Muscle of back (tissue), 11 donors: Measurements from ENCODE around the gene TCF12. TPM values are rescaled to one million over a fixed set of nuclear protein-coding genes. Genes with fewer than 3 reads are reported as not detected.
A peak's percentile ranks its signal among the peaks of the same experiment; 100 is the strongest.

Source experiments
- DNase-seq, 3 donors: peaks; one replicate each; pipeline versions ENCODE4 v3.0.0 to v3.0.0-alpha.2; 2013
- polyA plus RNA-seq, 10 donors: library from polyadenylated mRNA; unstranded; fragments of 120-200 nt; gene quantifications; one replicate each; pipeline ENCODE4 v1.2.1, GENCODE V29; 2013; ENCODE audit not compliant: insufficient read length in 10 of 10

Gene TCF12
- polyA plus RNA-seq, 10 donors, result 90.4 to 162 (median 125) TPM

GRCh38 chr15:57205996-57206395 is 287.6 kb downstream of the TCF12 start:
- DNase-seq, result no peak

GRCh38 chr15:57213862-57214261 is 295.4 kb downstream of the TCF12 start:
- DNase-seq, result peak in 1 of 3 donors; percentile 80

DNA sequence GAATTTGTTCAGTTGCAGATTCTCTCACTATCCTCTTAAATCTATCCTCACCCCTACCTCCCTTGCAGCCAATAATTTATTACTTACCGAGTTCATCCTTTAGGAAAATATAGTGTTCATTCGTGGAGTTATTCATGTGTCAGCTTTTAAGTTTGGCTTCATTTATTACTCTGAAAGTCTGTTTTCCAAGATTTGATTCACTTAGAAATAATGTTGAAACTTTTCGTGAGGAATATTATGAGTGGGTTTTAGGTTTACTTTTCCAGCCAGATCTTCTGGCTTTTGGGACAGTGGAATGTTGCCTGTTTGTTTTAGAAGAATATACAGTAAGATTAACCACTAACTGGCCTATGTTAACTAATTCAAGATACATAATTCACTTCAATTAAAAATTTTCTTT is 296.9 kb downstream of the TCF12 start:
- DNase-seq, result peak in 1 of 3 donors; percentile 59

DNA sequence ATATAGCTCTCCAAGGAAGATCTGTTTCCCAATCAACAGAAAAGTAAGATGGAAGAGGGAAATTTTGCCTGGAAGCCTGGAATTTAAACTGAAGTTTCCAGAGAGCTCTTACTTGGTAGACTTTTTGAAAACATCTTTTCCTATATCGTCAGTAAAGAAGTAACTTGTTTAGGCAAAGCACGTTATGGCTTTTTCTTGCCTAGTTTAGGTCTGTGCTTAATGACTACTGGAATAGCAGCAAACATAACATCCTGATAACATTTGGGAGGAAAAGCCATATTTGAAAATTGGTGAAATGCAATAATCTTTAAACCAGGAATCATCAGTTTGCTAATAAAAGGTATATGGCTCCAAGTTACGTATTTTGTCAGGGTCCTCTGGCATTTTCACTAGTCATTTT is 297.4 kb downstream of the TCF12 start:
- DNase-seq, result peak in 1 of 3 donors; percentile 73

DNA sequence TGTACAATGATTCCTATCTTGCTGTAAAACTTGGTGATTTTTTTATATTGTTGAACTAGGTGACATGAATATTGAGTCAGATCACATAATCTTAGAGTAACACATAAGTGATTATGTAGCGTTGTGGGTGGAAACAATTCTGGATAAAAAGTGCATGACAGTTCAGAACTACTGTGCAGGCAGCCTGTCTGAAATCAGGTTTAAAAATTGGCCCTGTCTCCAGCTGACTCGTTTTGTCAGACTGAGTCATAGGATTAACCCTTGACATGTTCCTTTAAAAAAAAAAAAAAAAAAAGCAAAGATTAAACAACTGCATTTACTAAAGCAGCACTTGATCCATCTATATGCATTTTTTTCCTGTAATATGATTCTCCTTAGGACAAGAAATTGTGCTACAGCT is 297.8 kb downstream of the TCF12 start:
- DNase-seq, result peak in 1 of 3 donors; percentile 73

DNA sequence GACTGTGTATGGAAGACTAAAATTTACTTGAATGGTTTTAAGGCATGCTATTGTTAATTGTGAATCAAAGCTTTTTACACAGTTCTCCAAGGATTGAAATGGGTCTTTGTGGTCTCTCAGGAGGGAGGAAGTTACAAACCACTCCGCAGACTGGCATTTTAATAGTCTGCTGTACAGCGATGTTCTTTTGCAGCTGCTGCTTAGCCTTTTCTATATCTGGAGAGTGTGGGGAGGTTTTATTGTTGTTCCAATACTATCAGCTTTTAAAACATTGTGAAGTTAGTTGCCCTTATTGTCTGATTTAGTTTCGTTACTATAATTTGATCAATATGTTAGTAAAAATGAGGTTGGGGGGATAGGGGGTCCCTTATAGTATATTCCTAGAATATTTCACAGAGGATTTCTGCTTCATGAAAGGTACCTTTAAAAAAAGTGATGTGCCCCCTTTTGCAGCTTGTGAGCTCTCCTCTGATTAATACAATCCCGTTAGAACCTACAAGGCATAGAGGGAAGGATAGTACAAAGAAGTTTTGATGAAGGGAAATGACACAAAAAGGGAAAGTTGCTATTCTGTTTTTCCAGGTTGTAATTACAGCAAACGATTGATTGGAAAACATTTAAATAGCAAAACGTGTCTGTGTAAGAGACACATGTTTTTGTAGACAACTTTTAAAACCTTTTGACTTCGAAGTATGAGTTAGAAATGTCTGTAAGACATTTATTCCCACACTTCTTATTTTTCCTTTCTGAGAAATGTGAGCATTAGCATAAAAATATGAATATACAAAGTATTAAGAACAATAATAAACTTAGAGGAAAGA is 299.5 kb downstream of the TCF12 start:
- peak in 1 of 3 donors; percentile 61 for DNase-seq

- DNase-seq, result peak; percentile 86 to 95 (median 94)
Observed at GRCh38 chr15:57218826-57219576, 300.6 kb downstream of the TCF12 start.

DNA sequence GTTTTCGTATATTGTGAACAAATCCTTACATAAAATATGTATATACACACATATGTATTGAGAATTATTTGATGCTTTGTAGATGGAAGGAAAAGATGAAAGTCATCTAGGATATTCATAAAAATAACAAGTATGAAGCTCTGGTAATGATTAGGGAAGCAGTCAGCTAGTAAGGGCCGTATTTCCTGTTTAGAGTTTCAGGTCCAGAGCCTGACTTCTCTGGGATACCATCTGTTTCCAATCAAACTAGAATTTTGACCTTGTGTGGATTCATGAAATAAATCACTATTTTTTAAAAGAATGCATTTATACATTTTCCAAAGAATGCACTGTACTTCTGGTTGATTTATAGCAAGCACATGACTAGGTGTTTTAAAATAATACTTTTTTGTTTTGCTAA is 301.8 kb downstream of the TCF12 start:
- DNase-seq, result peak; percentile 71 to 86 (median 86)

DNA sequence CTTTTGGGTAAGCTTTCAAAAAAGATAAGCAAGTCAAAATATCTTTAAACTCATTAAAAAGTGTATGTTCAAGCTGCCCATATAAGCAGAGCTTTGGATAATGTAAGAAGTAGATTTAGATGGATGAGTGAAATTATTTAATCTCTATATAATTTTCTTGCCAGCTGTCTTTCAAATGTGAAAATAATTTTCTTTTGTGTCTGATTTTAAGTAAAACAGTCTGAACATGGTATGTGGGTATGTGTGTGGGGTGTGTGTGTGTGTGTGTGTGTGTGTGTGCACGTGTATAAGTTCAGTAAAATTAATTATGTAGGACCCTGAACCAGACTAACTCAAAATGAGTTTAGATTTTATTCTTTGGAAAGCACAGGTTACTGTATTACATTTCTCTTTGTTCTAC is 302.7 kb downstream of the TCF12 start:
- DNase-seq, result peak in 1 of 3 donors; percentile 53

GRCh38 chr15:57223345-57223744 is 304.9 kb downstream of the TCF12 start:
- DNase-seq, result no peak

DNA sequence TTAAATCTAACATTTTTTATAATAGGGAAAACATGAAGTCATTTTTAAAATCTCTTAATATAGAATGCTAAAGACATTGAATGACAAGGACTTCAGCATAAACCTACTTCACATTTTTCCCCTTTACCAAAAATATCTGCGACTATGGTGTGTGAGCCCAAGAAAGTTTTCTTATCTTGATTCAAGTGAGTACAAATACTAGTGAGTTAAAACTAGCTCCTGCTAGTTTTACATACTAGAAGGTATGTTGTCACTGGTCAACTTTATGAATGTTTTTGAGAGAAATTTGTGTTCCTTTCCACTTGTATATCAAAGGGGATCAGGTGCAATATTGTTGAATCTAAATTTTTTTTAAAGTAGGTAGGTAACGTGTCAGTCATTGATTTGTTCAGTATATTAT is 305.4 kb downstream of the TCF12 start:
- DNase-seq, result peak in 1 of 3 donors; percentile 15

DNA sequence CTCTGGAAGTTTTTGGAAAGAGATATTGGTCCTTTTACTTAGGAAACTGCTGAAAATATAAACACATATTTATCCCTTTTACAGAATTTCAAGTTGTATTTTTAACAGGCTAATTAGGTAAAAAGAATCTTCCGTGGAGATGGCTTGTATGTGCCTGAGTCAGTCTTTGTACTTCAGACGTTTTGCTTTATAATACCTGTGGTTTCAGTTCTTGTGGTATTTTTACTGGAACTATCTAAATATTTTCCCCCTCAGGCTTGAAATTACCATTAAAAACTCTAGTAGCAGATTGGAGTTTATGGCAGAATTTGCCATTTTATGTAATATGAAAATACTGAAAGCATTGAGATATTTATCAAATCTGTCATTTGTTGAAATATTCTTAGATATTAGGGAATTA is 306.2 kb downstream of the TCF12 start:
- no peak for DNase-seq

DNA sequence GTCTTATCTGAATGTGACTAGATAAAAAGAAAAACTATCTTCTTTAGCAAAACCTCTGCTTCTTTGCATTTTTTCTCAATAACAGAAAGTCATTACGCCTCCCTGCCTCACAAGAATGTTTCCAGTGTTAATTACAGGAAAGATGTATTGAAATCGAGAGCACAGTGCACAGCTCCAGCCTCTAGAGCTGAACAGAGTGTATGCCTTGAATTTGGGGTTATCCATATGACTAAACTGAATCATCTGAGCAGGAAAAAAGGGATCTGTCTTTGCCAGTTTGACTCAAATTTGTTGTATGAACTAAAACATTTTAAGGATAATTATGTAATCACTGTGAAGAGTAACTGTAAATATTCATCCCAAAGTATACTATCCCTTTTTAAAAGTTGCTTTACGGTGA is 308.7 kb downstream of the TCF12 start:
- peak in 1 of 3 donors; percentile 31 for DNase-seq

- DNase-seq, result peak; percentile 64 to 77 (median 72)
Observed at GRCh38 chr15:57227899-57228298, 309.5 kb downstream of the TCF12 start.

- DNase-seq, result peak in 1 of 3 donors; percentile 36
Observed at GRCh38 chr15:57228395-57228794, 310.0 kb downstream of the TCF12 start.

GRCh38 chr15:57229051-57229450 is 310.6 kb downstream of the TCF12 start:
- DNase-seq, result peak in 1 of 3 donors; percentile 10

DNA sequence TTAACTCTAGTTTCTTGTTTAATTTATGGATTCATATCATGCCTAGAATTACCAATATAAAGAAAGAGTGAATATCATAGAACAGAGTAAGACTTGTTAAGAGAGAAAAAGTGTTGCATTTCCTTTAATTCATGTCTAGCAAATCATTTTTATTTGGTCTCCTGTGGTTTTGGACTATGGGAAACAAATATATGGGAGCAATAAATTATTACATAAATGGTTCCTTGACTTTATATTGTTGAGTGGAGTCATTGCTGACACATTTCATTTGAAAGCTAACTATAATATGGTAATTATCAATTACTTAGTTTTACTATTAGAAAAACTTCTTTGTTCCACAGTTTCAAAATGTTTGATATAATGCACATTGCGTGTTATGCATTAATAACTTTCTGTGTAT is 313.1 kb downstream of the TCF12 start:
- DNase-seq, result no peak

DNA sequence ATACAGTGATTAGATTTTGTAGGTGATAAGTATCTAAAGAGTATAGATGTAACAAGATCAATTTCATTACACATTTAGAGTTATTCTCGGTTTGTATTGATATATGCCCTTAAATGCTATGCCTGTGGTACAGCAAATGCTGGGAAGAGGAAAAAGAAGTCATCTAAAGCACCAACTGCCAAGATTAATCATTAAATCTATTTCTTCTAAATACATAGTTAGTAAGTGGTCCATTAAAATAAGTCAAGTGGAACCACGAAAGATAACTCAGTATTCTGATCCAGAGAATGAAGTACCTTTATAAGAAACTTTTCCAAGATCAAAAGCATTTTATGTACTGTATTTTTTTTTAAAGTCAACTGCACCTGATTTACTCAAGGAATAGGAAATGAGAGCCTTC is 315.7 kb downstream of the TCF12 start:
- DNase-seq, result no peak

GRCh38 chr15:57235186-57235585 is 316.7 kb downstream of the TCF12 start:
- no peak for DNase-seq

DNA sequence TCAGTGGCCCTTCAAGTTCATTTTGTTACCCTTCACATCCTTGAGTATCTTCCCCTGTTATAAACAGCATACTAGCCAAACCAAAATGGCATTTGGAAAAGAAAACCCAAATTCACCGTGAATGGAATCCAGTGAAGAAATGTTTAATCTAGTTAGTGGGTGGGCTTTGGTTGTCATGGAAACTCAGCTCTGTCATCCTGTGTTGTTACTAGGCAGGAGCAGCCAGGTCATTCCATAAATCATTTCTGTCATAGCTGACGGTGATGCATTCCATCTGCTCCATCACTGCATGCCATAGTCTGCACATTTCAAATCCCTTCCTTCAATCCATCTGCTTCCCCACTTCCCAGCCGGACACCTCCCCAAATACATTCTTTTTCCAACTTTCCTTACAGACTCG is 317.4 kb downstream of the TCF12 start:
- DNase-seq, result peak; percentile 75 to 88 (median 83)

DNA sequence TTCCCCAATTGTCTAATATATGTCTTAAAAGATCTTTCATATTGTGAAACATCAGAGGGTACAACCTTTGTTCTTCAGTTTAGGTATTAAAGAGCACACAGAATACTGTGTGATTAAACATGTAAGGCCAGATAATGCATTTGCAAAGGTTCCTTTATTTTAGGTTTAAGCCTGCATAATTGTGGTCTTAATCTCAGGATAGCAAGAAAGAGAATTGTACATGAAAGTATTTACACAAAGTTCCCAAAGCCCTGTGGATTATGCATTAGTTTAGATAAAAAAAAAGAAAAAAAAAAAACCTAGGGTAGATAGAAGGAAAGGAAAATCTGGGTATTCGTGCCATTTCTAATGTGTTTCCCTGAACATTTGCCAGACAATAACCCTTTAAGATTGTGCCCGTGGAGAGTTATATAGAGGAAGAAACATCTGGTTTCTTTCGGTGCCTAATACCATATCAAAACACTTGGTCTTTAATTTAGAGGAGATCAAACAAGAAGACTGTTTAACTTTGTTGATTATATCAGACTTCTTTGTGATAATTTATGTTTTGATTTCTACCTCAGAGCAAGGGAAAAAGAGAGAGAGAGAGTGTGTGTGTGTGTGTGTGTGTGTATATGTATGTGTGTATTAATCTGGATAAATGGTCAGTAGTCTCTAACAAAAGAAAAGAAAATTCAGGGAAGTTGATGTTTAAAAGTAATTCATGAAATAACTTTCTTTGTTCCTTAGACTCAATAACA is 318.3 kb downstream of the TCF12 start:
- DNase-seq, result no peak

- no peak for DNase-seq
Observed at GRCh38 chr15:57237301-57237642, 318.8 kb downstream of the TCF12 start.
